ENCODE data around the gene PDZK1.

- TF ChIP-seq POLR2A (IDR thresholded peaks at IDR 0.05; ENCODE audit: low read depth, low read length) (no peak), POLR2AphosphoS5 (IDR thresholded peaks at IDR 0.05; ENCODE audit: low read depth, low read length) (no peak), TAF1 (IDR thresholded peaks at IDR 0.05; ENCODE audit: low read depth, low read length) (no peak)
Observed at GRCh38 chr1:145729666-145730436, 22.7 kb upstream of the PDZK1 start.

All from GM12891 (cell line).